Anterior cingulate cortex (tissue), 58 donors: ENCODE data around the gene KRT4.

ENCODE experiments used
- DNase-seq, 58 donors: peaks; one replicate each; lab custom pipeline; 2025; lab: John Stamatoyannopoulos, UW

Gene KRT4

GRCh38 chr12:52823761-52824450 lies 10.0 kb upstream of the KRT4 start:
- DNase-seq, result peak in 1 of 58 donors; percentile 3

GRCh38 chr12:52822771-52823510 lies 9.0 kb upstream of the KRT4 start:
- no peak for DNase-seq

DNA sequence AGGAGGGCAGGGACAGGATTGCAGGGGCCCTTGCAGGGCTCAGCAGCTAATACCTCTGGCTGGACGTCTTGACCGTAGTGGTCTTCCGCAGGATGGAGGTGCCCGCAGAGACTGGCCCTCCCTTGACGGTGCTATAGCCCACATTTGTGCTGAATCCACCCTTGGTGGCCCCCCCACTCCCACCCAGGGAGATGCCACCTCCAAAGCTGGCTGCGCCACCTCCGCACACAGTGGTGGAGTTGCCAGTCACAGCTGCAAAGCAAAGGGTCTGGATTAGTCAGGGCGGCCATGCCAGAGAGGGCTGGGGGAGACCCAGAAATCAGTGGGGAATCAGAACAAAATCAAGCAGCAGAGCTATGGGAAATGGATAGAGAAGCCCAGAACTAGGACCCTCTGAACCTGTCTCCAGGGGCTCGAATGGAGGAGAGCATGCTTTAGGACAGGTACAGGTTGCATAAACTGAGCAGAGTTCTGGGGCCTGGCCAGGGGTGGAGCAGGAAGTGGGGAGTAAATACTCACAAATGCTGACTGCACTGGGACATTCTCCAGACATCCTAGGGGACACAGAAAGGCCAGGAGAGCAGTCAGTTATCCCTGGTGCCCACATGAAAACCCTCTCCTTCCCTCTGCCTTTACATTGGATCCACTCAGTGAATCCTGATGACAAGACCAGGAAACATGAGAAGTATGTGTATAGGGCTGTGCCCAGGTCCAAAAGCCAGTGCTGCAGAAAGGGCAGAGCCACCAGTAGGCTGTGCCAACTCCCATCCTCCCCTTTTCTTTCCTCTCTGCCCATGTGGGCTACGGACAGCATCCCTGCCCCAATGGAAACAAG lies 8.1 kb upstream of the KRT4 start:
- DNase-seq, result no peak

GRCh38 chr12:52821071-52821730 lies 7.3 kb upstream of the KRT4 start:
- no peak for DNase-seq

DNA sequence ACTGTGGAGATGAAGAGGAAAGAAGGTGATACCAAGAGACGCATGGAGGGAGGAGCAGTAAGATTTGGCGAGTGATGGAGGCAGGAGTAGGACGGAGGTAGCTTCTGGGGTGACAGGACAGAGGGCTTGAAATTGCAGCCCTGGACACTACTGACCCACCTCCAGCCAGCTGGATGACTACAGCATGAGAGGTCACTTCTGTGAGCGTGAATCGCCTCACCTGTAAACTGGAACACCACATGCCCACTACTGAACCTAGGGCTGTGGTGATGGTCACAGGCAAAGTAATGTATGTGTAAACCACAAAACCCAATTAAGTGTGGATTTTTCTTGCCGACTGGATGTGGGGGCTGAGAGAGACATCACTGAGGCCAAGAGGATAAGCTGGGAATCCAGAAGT lies 6.6 kb upstream of the KRT4 start:
- DNase-seq, result no peak

DNA sequence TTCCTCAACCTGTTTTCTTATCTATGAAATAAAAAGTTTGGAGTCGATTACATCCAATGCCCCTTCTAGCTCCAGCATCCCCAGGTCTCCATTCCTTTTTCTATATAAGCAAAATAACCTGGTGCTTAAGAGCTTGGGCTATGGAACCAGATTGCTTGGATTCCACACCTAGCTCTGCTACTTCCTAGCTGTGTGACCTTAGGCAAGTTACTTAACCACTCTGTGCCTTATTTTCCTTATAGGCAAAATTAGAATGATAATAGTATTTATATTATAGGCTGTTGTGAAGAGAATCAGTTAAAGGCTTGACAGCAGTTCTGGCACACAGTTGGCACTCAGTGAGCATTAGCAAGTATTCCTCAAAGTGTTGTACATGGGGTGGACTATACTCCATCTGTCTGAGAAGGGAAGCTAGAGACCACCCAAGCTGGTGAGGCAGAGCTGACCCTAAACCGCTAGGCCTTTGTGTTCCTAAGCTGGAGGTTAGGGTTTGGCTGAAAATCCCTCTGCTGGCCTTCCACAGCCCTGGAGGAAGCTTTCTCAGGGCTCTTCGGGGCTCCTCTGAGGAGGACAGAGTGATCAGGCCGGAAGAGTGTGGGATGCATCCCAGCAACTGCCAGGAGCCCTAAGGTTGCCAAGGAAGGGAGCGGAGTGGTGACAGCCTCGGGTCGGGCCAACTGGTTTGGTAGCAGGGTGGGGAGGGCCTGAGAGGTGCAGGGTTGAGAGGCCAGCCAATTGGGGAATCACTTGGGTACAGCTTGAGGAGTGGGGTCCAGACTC lies 6.0 kb upstream of the KRT4 start:
- DNase-seq, result no peak

DNA sequence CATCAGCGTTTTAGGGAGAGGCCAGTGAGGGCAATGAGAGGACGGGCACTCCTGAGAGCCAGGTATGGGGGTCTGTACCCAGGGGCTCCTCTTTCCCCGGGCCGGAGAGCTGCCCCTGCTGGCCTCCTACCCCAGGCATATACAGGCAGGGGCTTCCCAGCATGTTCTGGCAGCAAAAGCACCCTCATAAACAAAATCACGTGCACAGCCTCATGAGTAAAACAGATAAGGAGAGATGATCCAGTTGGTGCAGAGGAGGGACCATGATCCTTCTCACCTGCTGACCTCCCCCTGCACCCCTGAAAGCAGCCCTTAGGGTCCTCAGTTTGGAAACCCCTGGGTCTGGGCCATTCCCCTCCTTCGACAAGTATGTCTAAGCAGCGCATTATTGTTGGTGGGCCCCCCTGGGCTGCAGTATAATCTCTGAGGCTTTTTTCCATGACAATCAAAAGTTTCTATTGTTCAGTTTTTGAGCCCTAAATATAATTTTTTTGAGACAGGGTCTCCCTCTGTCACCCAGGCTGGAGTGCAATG lies 5.0 kb upstream of the KRT4 start:
- DNase-seq, result no peak

- DNase-seq, result no peak
Observed at GRCh38 chr12:52818388-52818787, 4.5 kb upstream of the KRT4 start.

DNA sequence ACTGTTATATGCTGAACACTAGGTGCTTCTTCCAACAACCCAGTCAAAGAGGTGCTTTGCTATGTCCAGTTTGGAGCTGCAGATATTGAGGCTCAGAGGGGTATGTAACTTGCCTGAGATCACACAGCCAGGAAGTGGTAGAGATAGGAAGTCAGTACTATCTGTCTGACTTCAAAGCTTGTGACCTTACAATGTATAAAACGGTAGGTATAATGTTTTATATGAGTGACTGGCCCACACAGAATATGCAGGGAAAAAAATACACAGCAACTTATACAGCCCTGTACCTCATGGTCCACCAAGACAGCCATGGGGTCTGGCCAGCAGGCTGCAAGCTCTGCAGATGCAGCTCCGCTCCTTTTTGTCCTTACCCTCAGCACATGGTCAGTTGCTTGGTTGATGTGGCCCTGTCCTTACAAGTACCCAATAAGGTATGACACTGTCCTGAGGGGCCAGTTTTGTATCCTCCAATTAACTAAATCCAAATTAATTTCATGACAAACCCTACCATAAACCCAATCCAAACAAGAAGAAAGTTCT lies 3.9 kb upstream of the KRT4 start:
- DNase-seq, result no peak

- no peak for DNase-seq
Observed at GRCh38 chr12:52817003-52817698, 3.2 kb upstream of the KRT4 start.

DNA sequence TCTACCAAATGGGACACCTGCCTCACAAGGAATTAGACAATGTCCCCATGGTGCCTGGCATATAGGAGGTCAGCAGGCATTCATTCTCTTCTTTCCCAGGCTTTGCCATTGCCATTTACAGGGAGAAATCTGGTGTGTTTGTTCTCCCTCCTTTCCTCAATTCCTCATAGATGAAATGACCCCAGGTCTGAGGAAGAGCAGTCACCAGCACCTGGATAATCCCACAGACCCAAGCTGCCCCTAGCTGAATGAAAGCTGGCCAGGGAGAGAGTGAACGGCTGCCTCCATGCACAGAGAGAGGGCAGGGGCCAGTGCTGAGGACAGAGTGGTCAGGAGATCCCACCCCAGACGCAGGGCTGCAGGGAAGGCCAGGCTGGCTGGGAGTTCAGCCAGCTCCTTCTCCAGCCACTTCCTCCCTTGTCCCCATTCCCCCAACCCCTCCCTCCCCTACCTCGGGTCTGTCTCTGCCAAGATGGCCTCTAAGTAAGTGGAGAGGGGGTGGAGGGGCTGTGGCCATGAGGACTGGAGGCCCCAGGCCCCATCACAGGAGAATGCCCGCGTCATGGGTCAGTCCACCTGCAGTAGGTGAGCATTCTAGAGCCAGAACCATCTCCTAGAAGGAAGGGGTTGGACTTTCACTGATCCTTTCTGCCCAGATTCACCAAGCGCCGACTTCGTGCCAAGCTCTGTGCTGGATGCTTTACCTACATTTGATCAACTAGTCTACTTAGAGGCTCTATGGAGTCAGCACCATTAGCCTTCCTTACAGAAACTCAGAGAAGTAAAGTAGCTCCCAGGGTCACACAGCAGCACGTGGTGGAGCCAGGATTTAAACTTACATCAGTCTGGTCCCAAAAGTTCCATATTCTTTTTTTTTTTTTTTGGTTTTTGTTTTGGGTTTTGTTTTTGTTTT lies 2.0 kb upstream of the KRT4 start:
- no peak for DNase-seq

GRCh38 chr12:52815161-52815560 lies 1.2 kb upstream of the KRT4 start:
- DNase-seq, result no peak

DNA sequence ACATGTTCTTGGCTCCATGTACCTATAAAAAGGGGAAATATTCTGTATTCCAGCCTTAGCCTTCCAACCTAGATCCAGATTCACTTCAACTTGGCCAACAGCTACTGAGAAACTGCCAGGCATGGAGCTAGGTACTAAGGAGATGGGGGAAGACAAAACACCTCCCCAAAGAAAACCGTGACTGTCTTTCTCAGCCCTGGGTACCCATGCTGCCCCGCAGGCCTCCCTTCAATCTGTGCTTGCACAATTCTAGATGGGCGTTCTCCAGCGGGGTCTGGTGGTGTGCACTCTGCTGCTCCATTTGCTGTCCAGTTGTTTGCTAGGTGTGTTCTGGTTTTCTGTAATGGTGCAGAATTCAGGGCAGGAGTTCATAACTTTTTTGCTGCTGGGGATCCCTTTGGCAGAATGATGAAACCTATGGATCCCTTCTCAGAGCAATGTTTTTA lies 817 bp upstream of the KRT4 start:
- no peak for DNase-seq

- DNase-seq, result no peak
Observed at GRCh38 chr12:52813203-52813819, 605 bp downstream of the KRT4 start.

- no peak for DNase-seq
Observed at GRCh38 chr12:52812749-52813148, 1.2 kb downstream of the KRT4 start.

DNA sequence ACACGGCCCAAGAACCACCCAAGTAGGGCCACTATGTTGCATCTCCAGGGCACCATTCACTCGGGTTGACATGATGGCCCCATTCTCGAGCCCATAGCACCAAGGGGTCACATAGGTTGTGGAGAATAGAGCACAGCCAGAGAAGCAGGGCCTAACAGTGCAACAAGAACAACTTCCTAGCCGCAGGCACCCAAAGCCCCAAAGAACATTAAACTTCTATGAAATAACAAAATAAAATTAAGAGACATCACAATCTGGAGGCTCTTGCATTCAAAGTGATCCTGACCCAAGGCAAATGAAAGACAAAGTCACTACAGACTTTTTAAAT lies 1.9 kb downstream of the KRT4 start:
- DNase-seq, result no peak
